HepG2 (cell line): Measurements from ENCODE around the gene SULT1E1. TPM values are rescaled to one million over a fixed set of nuclear protein-coding genes. Genes with fewer than 3 reads are reported as not detected.

ENCODE experiments used
- ATAC-seq: fragments of 200-7000 bp; cut with Tn5 transposase; 3 replicates; pipeline ENCODE4 v1.9.1; 2020; ENCODE audit warnings: mild to moderate bottlenecking, moderate library complexity
- BruUV-seq: library from RNA; stranded (reverse); fragments of 400-500 nt; replicated peaks from 2 replicates; lab custom pipeline; 2021; lab: Mats Ljungman, UMichigan
- CTCF ChIA-PET: fragments of 300-600 bp; formaldehyde crosslinking; extraction: SDS; loops from one replicate; lab custom pipeline; 2021; ENCODE audit warnings: low total read pairs, inconsistent platforms, low intra/inter-chr PET ratio; lab: Yijun Ruan, JAX
- POLR2A ChIA-PET: fragments of 350-600 bp; sonication (Branson Sonifier 250); formaldehyde crosslinking; loops from one replicate; lab custom pipeline; 2020; ENCODE audit warnings: antibody characterized with exemption, inconsistent platforms; lab: Yijun Ruan, JAX
- DNase-seq: peaks from one replicate; pipeline ENCODE4 v3.0.0-alpha.2; 2015; ENCODE audit warnings: low spot score
- FAIRE-seq: peaks from 3 replicates; lab custom pipeline; 2011; peaks lifted over from hg19 to GRCh38; lab: Jason Lieb, UNC
- H2AFZ ChIP-seq: one replicate; pipeline ENCODE4 v1.6.1; 2011; ENCODE audit warnings: low read length, inconsistent platforms
- H3K27ac ChIP-seq: fragments of 300-600 bp; 3 replicates; pipeline ENCODE4 v1.8.0; 2011; ENCODE audit warnings: mixed run types, mild to moderate bottlenecking, mixed read lengths, low read length, inconsistent platforms; ENCODE audit not compliant: insufficient read depth; ENCODE audit errors: extremely low read length
- H3K27me3 ChIP-seq, 2 experiments: fragments of 200-600 bp in 1 of 2; 2 replicates in 1 of 2; 3 replicates in 1 of 2; pipeline versions ENCODE4 v1.6.0 to v1.8.0; 2011; ENCODE audit warnings: low read length in 2 of 2, mild to moderate bottlenecking in 2 of 2, moderate library complexity in 2 of 2, inconsistent platforms in 1 of 2; ENCODE audit not compliant: insufficient read depth in 2 of 2, control insufficient read depth in 1 of 2
- H3K36me3 ChIP-seq, 2 experiments: fragments of 200-600 bp in 1 of 2; replicated peaks in 1 of 2; 2 replicates in 1 of 2; 3 replicates in 1 of 2; pipeline versions ENCODE4 v1.5.1 to v1.8.0; 2011; ENCODE audit warnings: low read length in 2 of 2, inconsistent platforms in 1 of 2; ENCODE audit not compliant: insufficient read depth in 2 of 2, control insufficient read depth in 1 of 2
- H3K4me1 ChIP-seq: 2 replicates; pipeline ENCODE4 v1.5.1; 2012; ENCODE audit warnings: low read length, inconsistent platforms; ENCODE audit not compliant: insufficient read depth
- H3K4me2 ChIP-seq: 2 replicates; pipeline ENCODE4 v1.6.0; 2011; ENCODE audit warnings: low read depth, low read length, inconsistent platforms
- H3K4me3 ChIP-seq, 3 experiments: fragments of 200-600 bp in 1 of 3; sonication (generic), shearing (Covaris generic) in 1 of 3; replicated peaks in 1 of 3; 2 replicates each; pipeline ENCODE4 v1.5.1; 2011 to 2016; ENCODE audit warnings: low read length in 3 of 3, inconsistent platforms in 2 of 3, low read depth in 2 of 3, mild to moderate bottlenecking in 2 of 3, control low read depth in 1 of 3, mixed read lengths in 1 of 3; ENCODE audit not compliant: insufficient read depth in 1 of 3
- H3K79me2 ChIP-seq: one replicate; pipeline ENCODE4 v1.6.1; 2011; ENCODE audit warnings: low read length, inconsistent platforms; ENCODE audit not compliant: insufficient read depth
- H3K9ac ChIP-seq: 2 replicates; pipeline ENCODE4 v1.6.0; 2011; ENCODE audit warnings: mild to moderate bottlenecking, low read depth, low read length, inconsistent platforms; ENCODE audit not compliant: insufficient read depth
- H3K9me3 ChIP-seq: 2 replicates; pipeline ENCODE4 v1.5.1; 2012; ENCODE audit warnings: mild to moderate bottlenecking, low read length
- H4K20me1 ChIP-seq: 2 replicates; pipeline ENCODE4 v1.6.0; 2011; ENCODE audit warnings: inconsistent platforms, mild to moderate bottlenecking, low read length, moderate library complexity; ENCODE audit not compliant: insufficient read depth
- CTCF ChIP-seq: sonication (generic); formaldehyde crosslinking; IDR thresholded peaks from 2 replicates; pipeline ENCODE4 v1.5.0; 2020; ENCODE audit warnings: mild to moderate bottlenecking, missing genetic modification reagents, moderate library complexity
- HMG20B ChIP-seq: conservative IDR thresholded peaks from 2 replicates; pipeline ENCODE4 v1.6.1; 2016; ENCODE audit warnings: missing genetic modification reagents, missing compliant biosample characterization
- HNRNPLL ChIP-seq: fragments of 200-400 bp; formaldehyde crosslinking; IDR thresholded peaks from 2 replicates; pipeline ENCODE4 v1.6.1; 2017; ENCODE audit warnings: mild to moderate bottlenecking, low read depth, low read length; ENCODE audit not compliant: poor library complexity, severe bottlenecking
- ISX ChIP-seq: sonication (generic); formaldehyde crosslinking; conservative IDR thresholded peaks from 2 replicates; pipeline ENCODE4 v1.5.0; 2020; ENCODE audit warnings: missing genetic modification reagents
- MAFG ChIP-seq: sonication (generic); formaldehyde crosslinking; IDR thresholded peaks from 2 replicates; pipeline ENCODE4 v1.5.1; 2020; ENCODE audit warnings: mild to moderate bottlenecking, missing genetic modification reagents
- MAFK ChIP-seq, 2 experiments: IDR thresholded peaks in 1 of 2; conservative IDR thresholded peaks in 1 of 2; 2 replicates each; pipeline ENCODE4 v1.6.1; 2011; ENCODE audit warnings: improper control_type of control experiment in 2 of 2, low read length in 2 of 2
- RFX1 ChIP-seq: fragments of 450-650 bp; IDR thresholded peaks from 2 replicates; pipeline ENCODE4 v1.6.1; 2017
- SKI ChIP-seq: fragments of 450-650 bp; IDR thresholded peaks from one replicate; pipeline ENCODE4 v1.6.1; 2018; ENCODE audit warnings: mild to moderate bottlenecking; ENCODE audit not compliant: partially characterized antibody
- SMAD9 ChIP-seq: sonication (generic); formaldehyde crosslinking; IDR thresholded peaks from 2 replicates; pipeline ENCODE4 v1.5.1; 2020; ENCODE audit warnings: mild to moderate bottlenecking, missing genetic modification reagents
- SRY ChIP-seq: sonication (generic); formaldehyde crosslinking; IDR thresholded peaks from 2 replicates; pipeline ENCODE4 v1.8.0; 2022; ENCODE audit warnings: mild to moderate bottlenecking, missing genetic modification reagents
- U2AF1 ChIP-seq: fragments of 200-400 bp; formaldehyde crosslinking; optimal IDR thresholded peaks from 2 replicates; pipeline ENCODE3; 2017; ENCODE audit warnings: mild to moderate bottlenecking, low read depth, low read length
- ZBTB37 ChIP-seq: sonication (generic); formaldehyde crosslinking; IDR thresholded peaks from 2 replicates; pipeline ENCODE4 v1.4.0; 2020; ENCODE audit warnings: mild to moderate bottlenecking, missing genetic modification reagents
- ZFP90 ChIP-seq: sonication (generic); formaldehyde crosslinking; IDR thresholded peaks from 2 replicates; pipeline ENCODE4 v1.8.0; 2022; ENCODE audit warnings: missing genetic modification reagents, mild to moderate bottlenecking, inconsistent platforms, borderline replicate concordance
- ZFYVE20 ChIP-seq: sonication (generic); formaldehyde crosslinking; IDR thresholded peaks from 2 replicates; pipeline ENCODE4 v1.8.0; 2023; ENCODE audit warnings: low read depth, mild to moderate bottlenecking, moderate library complexity, missing genetic modification reagents, borderline replicate concordance
- ZNF160 ChIP-seq: sonication (generic); formaldehyde crosslinking; IDR thresholded peaks from 2 replicates; pipeline ENCODE4 v1.8.0; 2022; ENCODE audit warnings: mild to moderate bottlenecking, inconsistent platforms, missing genetic modification reagents
- ZNF570 ChIP-seq: sonication (generic); formaldehyde crosslinking; IDR thresholded peaks from 2 replicates; pipeline ENCODE4 v1.4.0; 2020; ENCODE audit warnings: mild to moderate bottlenecking, missing genetic modification reagents, borderline replicate concordance
- ZNF839 ChIP-seq: sonication (generic); formaldehyde crosslinking; IDR thresholded peaks from 2 replicates; pipeline ENCODE4 v1.4.0; 2020; ENCODE audit warnings: missing genetic modification reagents, mild to moderate bottlenecking, borderline replicate concordance
- WGBS: methylation state at CpG from one replicate; pipeline ENCODE4 v1.1.6; 2017; ENCODE audit warnings: low lambda C conversion rate; 5-methylcytosine and 5-hydroxymethylcytosine counted together
- in situ Hi-C: cut with HindIII; loops from 2 replicates; pipeline ENCODE4 v1.10.0; 2017; ENCODE audit warnings: low pct_unique_long_range_greater_than_20kb; ENCODE audit not compliant: extremely low pct_ligation_motif_present
- intact Hi-C: fragments of 100-400 bp; cut with micrococcal nuclease; formaldehyde crosslinking; loops from one replicate; pipeline ENCODE4 v1.10.0; 2022; ENCODE audit not compliant: unreplicated experiment
- polyA plus RNA-seq, 8 experiments: library from polyadenylated mRNA; depleted of rRNA in 3 of 8; stranded (reverse) in 7 of 8; unstranded in 1 of 8; fragments of >200 nt; fragmentation: Illumina TruSeq in 4 of 8; extraction: Trizol in 4 of 8; gene quantifications; 2 replicates each; pipeline versions ENCODE4 v1.2.1 to v1.2.3, GENCODE V29; 2011 to 2016; ENCODE audit warnings: low read depth in 4 of 8, missing spikeins in 1 of 8, mixed read lengths in 1 of 8; ENCODE audit not compliant: insufficient read depth in 1 of 8
- total RNA-seq, 5 experiments: library from RNA; depleted of rRNA; stranded (reverse); fragments of >200 nt; fragmentation: Illumina TruSeq; extraction: Trizol; gene quantifications; 2 replicates each; pipeline ENCODE4 v1.2.3, GENCODE V29; 2016; ENCODE audit warnings: low read depth in 1 of 5

SULT1E1 gene
- total and polyA plus RNA-seq, 2 of the 13 experiments (the other 11 are each of a cell fraction or from before 2014, with no cell fraction given): 1.7 to 3.9 TPM

DNA sequence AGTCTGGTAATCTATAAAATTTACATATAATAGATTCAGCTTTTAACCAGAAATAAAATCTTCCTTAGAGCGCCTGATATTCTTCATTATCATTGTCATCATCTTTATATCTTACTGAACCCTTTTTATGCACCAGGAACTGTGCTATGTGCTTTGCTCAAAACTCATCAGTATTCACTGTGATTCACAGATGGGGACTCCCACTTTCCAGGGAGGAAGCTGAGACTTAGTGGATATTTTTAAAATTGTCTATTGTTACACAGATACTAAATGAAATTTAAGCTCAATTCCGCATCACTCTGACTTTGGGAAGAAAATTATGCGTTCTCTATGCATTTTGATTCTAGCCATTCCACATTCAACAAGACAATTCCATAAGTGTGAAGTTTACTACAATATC is 34.8 kb upstream of the SULT1E1 start:
- no peaks in the 10 kb centered on the region for H3K79me2 ChIP-seq
- H4K20me1 ChIP-seq: no peaks in the 10 kb centered on the region
- no peak overlapping the region for H3K4me2 ChIP-seq
- in situ Hi-C loops (loop anchor here (5.0 kb wide), 1 partner anchor 613 kb away; no protein-coding TSS in a partner anchor), intact Hi-C loops (loop anchor here (5.0 kb wide), 1 partner anchor 288 kb away; no protein-coding TSS in a partner anchor)
- BruUV-seq: no TSS peak
- H2AFZ ChIP-seq: no peak overlapping the region
- ATAC-seq: no peak
- POLR2A ChIA-PET: no interaction called here
- H3K27ac ChIP-seq: no peak overlapping the region
- H3K4me3 ChIP-seq: no peak overlapping the region
- WGBS: 97% methylated on average over 3 of the region's 3 CpGs
- no peaks in the 10 kb centered on the region for H3K36me3 ChIP-seq
- no peak for FAIRE-seq
- H3K9me3 ChIP-seq: no peaks in the 10 kb centered on the region
- TF ChIP-seq RFX1: no peak
- TF ChIP-seq ZNF839: no peak
- TF ChIP-seq HNRNPLL: no peak
- no peak for TF ChIP-seq HMG20B (CRISPR knock-in tag)
- no peak for TF ChIP-seq SKI
- TF ChIP-seq CTCF: no peak
- no peak for TF ChIP-seq ZBTB37
- TF ChIP-seq ISX (CRISPR knock-in tag): no peak
- TF ChIP-seq MAFK (conservative IDR thresholded peaks at IDR 0.05 in 1 of 2, IDR thresholded peaks at IDR 0.05 in 1 of 2; ENCODE audit: low read length in 2 of 2): no peak
- TF ChIP-seq MAFG (CRISPR knock-in tag): no peak
- TF ChIP-seq ZNF570 (CRISPR knock-in tag): no peak
- no peak for TF ChIP-seq ZNF160
- no peak for TF ChIP-seq U2AF1
- no peak for TF ChIP-seq SRY (CRISPR knock-in tag)
- no peak for TF ChIP-seq ZFP90 (CRISPR knock-in tag)
- no peak for TF ChIP-seq ZFYVE20
- no peak for TF ChIP-seq SMAD9 (CRISPR knock-in tag)
- CTCF ChIA-PET: no interaction called here
- no peak for DNase-seq
- no peaks in the 10 kb centered on the region for H3K27me3 ChIP-seq
- no peak overlapping the region for H3K9ac ChIP-seq
- peaks cover 7% of the 10 kb centered on the region; the same call in 1 of the 2 replicates for H3K4me1 ChIP-seq
